C4-2B (cell line): ENCODE measurements around the gene SNAPC1.

Source experiments
- ZFX ChIP-seq: fragments of 450-650 bp; IDR thresholded peaks from 2 replicates; pipeline ENCODE4 v1.6.1; 2017
- TF ChIP-seq, protein P1 (sequence below): fragments of 450-650 bp; conservative IDR thresholded peaks from 2 replicates; pipeline ENCODE4 v1.5.1; 2017; ENCODE audit warnings: mild to moderate bottlenecking

DNA sequence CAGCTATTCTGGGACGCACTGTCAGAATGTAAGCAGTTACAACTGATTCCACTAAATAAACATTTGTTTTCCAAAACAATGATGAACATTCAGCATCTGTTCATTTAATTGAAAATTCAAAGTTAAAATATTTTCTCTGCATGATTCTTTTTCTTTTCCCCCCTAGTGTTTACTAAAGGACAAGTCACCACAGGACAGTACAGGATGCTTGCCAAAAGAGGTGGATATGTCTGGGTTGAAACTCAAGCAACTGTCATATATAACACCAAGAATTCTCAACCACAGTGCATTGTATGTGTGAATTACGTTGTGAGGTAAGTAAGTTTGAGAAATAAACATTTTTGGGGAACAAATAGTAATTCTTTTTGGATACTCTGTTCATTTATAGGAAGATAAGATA is 28.2 kb upstream of the SNAPC1 start:
- TF ChIP-seq, protein P1, sequence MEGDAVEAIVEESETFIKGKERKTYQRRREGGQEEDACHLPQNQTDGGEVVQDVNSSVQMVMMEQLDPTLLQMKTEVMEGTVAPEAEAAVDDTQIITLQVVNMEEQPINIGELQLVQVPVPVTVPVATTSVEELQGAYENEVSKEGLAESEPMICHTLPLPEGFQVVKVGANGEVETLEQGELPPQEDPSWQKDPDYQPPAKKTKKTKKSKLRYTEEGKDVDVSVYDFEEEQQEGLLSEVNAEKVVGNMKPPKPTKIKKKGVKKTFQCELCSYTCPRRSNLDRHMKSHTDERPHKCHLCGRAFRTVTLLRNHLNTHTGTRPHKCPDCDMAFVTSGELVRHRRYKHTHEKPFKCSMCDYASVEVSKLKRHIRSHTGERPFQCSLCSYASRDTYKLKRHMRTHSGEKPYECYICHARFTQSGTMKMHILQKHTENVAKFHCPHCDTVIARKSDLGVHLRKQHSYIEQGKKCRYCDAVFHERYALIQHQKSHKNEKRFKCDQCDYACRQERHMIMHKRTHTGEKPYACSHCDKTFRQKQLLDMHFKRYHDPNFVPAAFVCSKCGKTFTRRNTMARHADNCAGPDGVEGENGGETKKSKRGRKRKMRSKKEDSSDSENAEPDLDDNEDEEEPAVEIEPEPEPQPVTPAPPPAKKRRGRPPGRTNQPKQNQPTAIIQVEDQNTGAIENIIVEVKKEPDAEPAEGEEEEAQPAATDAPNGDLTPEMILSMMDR: no peak
- TF ChIP-seq ZFX: no peak
